HG03095 (cell line): Measurements from ENCODE around the gene SLC7A7.
"Not testable (repeated sequence)": the region's sequence is repeated elsewhere in the genome, so short reads cannot be mapped to it uniquely, and the experiment has no call there.

Experiments used
- ATAC-seq: cut with Tn5 transposase; IDR thresholded peaks from one replicate; pipeline ENCODE4 v1.9.1; 2021; ENCODE audit warnings: moderate library complexity; ENCODE audit not compliant: unreplicated experiment

The SLC7A7 gene

DNA sequence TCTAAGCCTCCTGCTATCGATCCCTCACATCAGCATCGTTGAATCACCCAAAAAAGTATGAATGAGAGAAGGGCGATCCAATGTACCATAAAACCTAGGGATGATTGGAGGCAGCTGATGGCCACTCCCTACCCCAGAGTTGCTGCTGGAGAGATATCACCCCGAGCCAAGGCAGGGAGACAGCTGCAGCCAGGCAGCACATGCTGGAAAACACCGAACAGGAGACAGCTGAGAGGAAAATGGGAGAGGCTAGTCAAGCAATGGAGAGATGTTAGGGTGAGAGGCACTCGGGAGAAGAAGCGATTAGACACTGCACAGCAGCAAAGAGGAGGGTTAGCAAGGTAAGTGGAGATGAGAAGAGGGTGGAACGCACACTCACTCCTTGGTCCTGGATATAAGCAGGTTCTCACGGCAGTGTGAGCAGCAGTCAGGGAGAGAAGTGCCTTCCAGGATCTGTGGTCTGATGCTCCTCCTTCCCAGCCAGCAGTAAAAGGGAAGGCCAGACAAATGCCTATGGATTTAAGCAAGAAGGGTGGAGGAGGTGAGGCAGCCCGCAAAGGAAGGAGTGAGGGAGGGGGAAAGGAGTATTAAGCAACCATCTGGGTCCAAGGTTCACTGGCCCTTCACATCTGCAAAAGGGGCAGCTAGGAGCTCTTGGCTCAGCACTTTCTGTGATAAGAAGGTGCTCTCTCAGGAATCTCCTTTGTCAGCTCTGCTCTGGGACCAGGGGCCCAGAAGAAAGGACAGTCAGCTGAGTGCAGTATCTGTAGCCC lies at the start of gene SLC7A7:
Gene SLC7A7, minus strand, starts transcription at position 495 of the 773 bp plus-strand sequence. CDS start 2,037 bp downstream, outside the sequence.
- no peak for ATAC-seq

GRCh38 chr14:22864979-22865378 lies 49.7 kb upstream of the SLC7A7 start:
- ATAC-seq, result no peak

DNA sequence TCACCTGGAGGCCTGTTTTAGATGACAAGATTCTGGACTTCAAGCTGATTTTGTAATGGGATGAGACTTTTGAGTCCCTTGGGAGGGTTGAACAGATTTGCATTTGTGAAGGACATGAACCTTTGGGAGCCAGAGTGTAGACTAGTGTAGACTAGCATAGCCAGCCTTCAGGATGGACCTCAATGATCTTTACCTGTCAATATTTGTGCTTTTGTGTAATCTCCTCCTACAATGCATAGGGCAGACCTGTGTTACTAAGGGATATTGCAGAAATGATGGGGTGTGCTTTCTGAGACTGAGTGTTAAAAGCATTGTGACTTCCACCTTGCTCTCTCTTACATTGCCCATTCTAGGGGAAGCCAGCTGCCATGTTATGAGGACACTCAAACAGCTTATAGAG lies 46.4 kb upstream of the SLC7A7 start:
- no peak for ATAC-seq

DNA sequence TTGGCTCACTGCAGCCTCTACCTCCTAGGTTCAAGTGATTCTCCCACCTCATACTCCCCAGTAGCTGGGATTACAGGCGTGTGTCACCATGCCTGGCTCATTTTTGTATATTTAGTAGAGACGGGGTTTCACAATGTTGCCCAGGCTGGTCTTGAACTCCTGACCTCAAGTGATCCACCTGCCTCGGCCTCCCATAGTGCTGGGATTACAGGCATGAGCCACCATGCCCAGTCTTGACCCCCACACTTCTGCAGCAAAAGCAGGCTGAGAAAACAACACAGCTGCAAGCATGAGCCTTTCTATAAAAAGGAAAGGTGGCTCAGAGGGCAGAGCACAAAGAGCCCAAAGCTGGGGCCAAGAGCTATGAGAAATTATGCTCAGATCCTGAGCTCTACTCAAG lies 45.1 kb upstream of the SLC7A7 start:
- ATAC-seq, result not testable (repeated sequence)

- no peak for ATAC-seq
Measured at GRCh38 chr14:22856428-22856827, 41.2 kb upstream of the SLC7A7 start.

GRCh38 chr14:22854963-22855724 lies 39.9 kb upstream of the SLC7A7 start:
- ATAC-seq, result no peak

DNA sequence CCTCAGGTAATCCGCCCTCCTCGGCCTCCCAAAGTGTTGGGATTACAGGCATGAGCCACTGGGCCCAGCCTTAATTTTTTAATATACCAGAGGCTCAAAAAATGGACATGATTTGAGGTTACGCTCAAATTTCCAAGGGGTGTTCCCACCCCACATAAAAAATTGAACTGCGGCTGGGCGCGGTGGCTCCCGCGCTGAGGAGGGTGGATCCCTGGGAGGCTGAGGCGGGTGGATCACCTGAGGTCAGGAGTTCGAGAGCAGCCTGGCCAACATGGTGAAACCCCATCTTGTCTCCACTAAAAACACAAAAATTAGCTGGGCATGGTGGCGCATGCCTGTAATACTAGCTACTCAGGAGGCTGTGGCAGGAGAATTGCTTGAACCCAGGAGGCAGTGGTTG lies 39.1 kb upstream of the SLC7A7 start:
- ATAC-seq, result not testable (repeated sequence)

GRCh38 chr14:22852940-22853767 lies 37.9 kb upstream of the SLC7A7 start:
- peak; percentile 65 for ATAC-seq

DNA sequence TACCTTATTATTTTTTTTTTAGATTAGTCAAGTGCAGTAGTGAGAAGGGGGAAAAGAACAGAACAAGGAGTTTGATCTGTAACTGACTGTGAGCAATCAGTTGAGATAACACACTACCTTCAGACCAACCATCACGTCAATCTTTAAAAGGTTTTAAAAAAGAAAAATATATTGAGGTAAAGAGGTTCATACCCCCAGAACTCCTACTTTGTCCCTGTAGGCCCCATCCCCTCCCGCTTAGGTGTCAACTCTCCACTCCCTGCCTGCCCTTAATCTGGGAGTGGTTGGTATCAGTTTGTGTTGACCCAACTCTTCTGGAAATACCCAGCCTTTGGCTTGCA lies 37.3 kb upstream of the SLC7A7 start:
- ATAC-seq, result no peak

DNA sequence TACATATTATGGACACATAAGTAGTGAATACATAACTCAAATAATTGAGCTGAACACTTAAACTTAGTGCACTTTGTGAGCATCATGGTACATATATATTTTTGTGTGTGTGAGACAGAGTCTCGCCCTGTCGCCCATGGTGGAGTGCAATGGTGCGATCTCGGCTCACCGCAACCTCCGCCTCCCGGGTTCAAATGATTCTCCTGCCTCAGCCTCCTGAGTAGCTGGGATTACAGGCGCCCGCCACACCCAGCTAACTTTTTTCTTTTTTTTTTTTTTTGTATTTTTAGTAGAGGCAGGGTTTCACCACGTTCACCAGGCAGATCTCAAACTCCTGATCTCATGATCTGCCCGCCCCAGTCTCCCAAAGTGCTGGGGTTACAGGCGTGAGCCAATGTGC lies 36.9 kb upstream of the SLC7A7 start:
- ATAC-seq, result not testable (repeated sequence)

- no peak for ATAC-seq
Measured at GRCh38 chr14:22850944-22851764, 35.9 kb upstream of the SLC7A7 start.

- ATAC-seq, result no peak
Measured at GRCh38 chr14:22849212-22849819, 34.1 kb upstream of the SLC7A7 start.

GRCh38 chr14:22848351-22849164 lies 33.3 kb upstream of the SLC7A7 start:
- no peak for ATAC-seq

DNA sequence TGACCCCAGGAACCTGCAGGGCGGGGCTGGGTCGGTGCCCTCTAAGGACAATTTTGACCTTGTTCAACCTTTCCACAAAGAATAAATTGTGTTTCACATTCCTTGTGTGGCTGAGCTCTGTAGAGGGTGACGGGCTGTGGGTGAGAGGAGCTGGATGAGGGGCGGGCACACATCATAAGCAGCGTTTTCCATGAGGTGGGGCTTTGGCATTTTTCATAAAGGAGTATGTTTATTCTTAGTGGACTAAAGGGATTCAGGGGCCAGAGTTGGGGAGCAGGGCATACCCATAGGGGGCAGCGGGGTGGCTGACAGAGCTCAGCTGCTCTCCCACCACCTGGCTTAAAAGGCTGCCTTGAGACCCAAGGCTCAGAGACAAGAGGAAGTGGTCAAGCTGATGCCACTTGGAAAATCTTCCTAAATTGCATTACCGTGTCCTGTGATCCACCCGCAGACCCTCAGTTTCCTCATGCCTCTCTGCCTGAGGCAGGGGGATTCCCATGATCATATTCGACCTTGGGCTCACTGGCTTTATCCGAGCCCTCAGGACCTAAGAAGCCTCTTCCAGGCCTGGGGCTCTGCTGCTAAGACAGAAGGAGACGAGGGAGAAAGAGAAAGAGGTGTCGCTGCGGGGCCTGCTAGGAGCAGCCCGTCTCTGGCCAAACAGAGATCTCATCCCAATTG lies 32.6 kb upstream of the SLC7A7 start:
- ATAC-seq, result no peak

- ATAC-seq, result no peak
Measured at GRCh38 chr14:22846811-22847307, 31.6 kb upstream of the SLC7A7 start.

- ATAC-seq, result no peak
Measured at GRCh38 chr14:22845821-22846625, 30.8 kb upstream of the SLC7A7 start.

- no peak for ATAC-seq
Measured at GRCh38 chr14:22845103-22845394, 29.8 kb upstream of the SLC7A7 start.
